IMR-90 (cell line): Measurements from ENCODE around the gene HSF2BP. TPM values are rescaled to one million over a fixed set of nuclear protein-coding genes. Genes with fewer than 3 reads are reported as not detected.

Experiments
- ATAC-seq: fragments of 200-7000 bp; cut with Tn5 transposase; 2 replicates; pipeline ENCODE4 v1.9.1; 2020; ENCODE audit warnings: low read depth, mild to moderate bottlenecking, moderate library complexity
- BruUV-seq: library from RNA; stranded (reverse); fragments of 400-500 nt; replicated peaks from 2 replicates; lab custom pipeline; 2021; lab: Mats Ljungman, UMichigan
- CTCF ChIA-PET: fragments of 300-600 bp; formaldehyde crosslinking; extraction: SDS; loops from one replicate; lab custom pipeline; 2021; ENCODE audit warnings: antibody characterized with exemption; lab: Yijun Ruan, JAX
- POLR2A ChIA-PET: fragments of 300-600 bp; sonication (Branson Sonifier 250); formaldehyde crosslinking; loops from one replicate; lab custom pipeline; 2022; ENCODE audit warnings: antibody characterized with exemption; ENCODE audit not compliant: unreplicated experiment; lab: Charles Lee
- DNase-seq: peaks from one replicate; pipeline ENCODE4 v3.0.0; 2013
- H2AFZ ChIP-seq: replicated peaks from 2 replicates; pipeline ENCODE3; 2013; ENCODE audit warnings: low read length, mild to moderate bottlenecking; ENCODE audit not compliant: poor library complexity
- H2AK5ac ChIP-seq: 2 replicates; pipeline ENCODE4 v1.6.1; 2013; ENCODE audit warnings: low read depth, low read length, inconsistent platforms
- H2AK9ac ChIP-seq: replicated peaks from 2 replicates; pipeline ENCODE3; 2013; ENCODE audit warnings: mild to moderate bottlenecking, low read depth, low read length, moderate library complexity; ENCODE audit not compliant: poor library complexity
- H2BK120ac ChIP-seq: 2 replicates; pipeline ENCODE4 v1.6.1; 2013; ENCODE audit warnings: low read depth, low read length, inconsistent platforms
- H2BK15ac ChIP-seq: 3 replicates; pipeline ENCODE4 v1.6.1; 2013; ENCODE audit warnings: low read depth, low read length, inconsistent platforms
- H2BK20ac ChIP-seq: 2 replicates; pipeline ENCODE4 v1.6.1; 2013; ENCODE audit warnings: low read depth, mild to moderate bottlenecking, inconsistent platforms, low read length, moderate library complexity
- H2BK5ac ChIP-seq: 2 replicates; pipeline ENCODE4 v1.6.1; 2013; ENCODE audit warnings: mild to moderate bottlenecking, low read depth, low read length, inconsistent platforms; ENCODE audit not compliant: poor library complexity, severe bottlenecking
- H3K14ac ChIP-seq: replicated peaks from 2 replicates; pipeline ENCODE4 v1.6.1; 2013; ENCODE audit warnings: low read depth, low read length, inconsistent platforms
- H3K18ac ChIP-seq: 2 replicates; pipeline ENCODE4 v1.6.1; 2013; ENCODE audit warnings: low read depth, low read length, control low read depth
- H3K23ac ChIP-seq: 2 replicates; pipeline ENCODE4 v1.6.1; 2013; ENCODE audit warnings: low read depth, low read length, inconsistent platforms
- H3K27ac ChIP-seq: 2 replicates; pipeline ENCODE4 v1.5.1; 2013; ENCODE audit warnings: mild to moderate bottlenecking, control low read depth, low read length; ENCODE audit not compliant: insufficient read depth
- H3K27me3 ChIP-seq: 2 replicates; pipeline ENCODE4 v1.6.1; 2013; ENCODE audit warnings: low read length; ENCODE audit not compliant: control insufficient read depth, insufficient read depth
- H3K36me3 ChIP-seq: 2 replicates; pipeline ENCODE4 v1.6.1; 2013; ENCODE audit warnings: low read length, mixed read lengths; ENCODE audit not compliant: control insufficient read depth, insufficient read depth
- H3K4ac ChIP-seq: 2 replicates; pipeline ENCODE4 v1.6.1; 2013; ENCODE audit warnings: low read depth, low read length, inconsistent platforms
- H3K4me1 ChIP-seq: 2 replicates; pipeline ENCODE4 v1.6.1; 2013; ENCODE audit warnings: low read length, mixed read lengths; ENCODE audit not compliant: control insufficient read depth, insufficient read depth
- H3K4me2 ChIP-seq: 2 replicates; pipeline ENCODE4 v1.6.1; 2013; ENCODE audit warnings: low read depth, mild to moderate bottlenecking, control low read depth, low read length, moderate library complexity
- H3K4me3 ChIP-seq: 2 replicates; pipeline ENCODE4 v1.5.1; 2013; ENCODE audit warnings: low read depth, mild to moderate bottlenecking, control low read depth, low read length, moderate library complexity; ENCODE audit not compliant: insufficient read depth
- H3K56ac ChIP-seq: 2 replicates; pipeline ENCODE4 v1.6.1; 2013; ENCODE audit warnings: low read length, inconsistent platforms; ENCODE audit not compliant: insufficient read depth; ENCODE audit errors: extremely low read depth
- H3K79me1 ChIP-seq, 2 experiments: 2 replicates each; pipeline ENCODE4 v1.6.1; 2013; ENCODE audit warnings: low read length in 2 of 2, inconsistent platforms in 1 of 2, low read depth in 1 of 2
- H3K9ac ChIP-seq: 2 replicates; pipeline ENCODE4 v1.6.1; 2013; ENCODE audit warnings: low read depth, low read length, control low read depth
- H3K9me1 ChIP-seq: 2 replicates; pipeline ENCODE4 v1.6.1; 2013; ENCODE audit warnings: low read length, inconsistent platforms; ENCODE audit not compliant: insufficient read depth
- H3K9me3 ChIP-seq: 2 replicates; pipeline ENCODE4 v1.6.1; 2013; ENCODE audit warnings: low read length; ENCODE audit not compliant: control insufficient read depth, insufficient read depth
- H4K20me1 ChIP-seq: 2 replicates; pipeline ENCODE4 v1.6.1; 2013; ENCODE audit warnings: low read length, inconsistent platforms; ENCODE audit not compliant: insufficient read depth
- H4K5ac ChIP-seq: 2 replicates; pipeline ENCODE4 v1.6.1; 2013; ENCODE audit warnings: mild to moderate bottlenecking, low read depth, low read length, control low read depth
- H4K8ac ChIP-seq, 2 experiments: 2 replicates each; pipeline ENCODE4 v1.6.1; 2013; ENCODE audit warnings: low read depth in 2 of 2, low read length in 2 of 2, control low read depth in 1 of 2, inconsistent platforms in 1 of 2
- H4K91ac ChIP-seq: 2 replicates; pipeline ENCODE4 v1.6.1; 2013; ENCODE audit warnings: low read depth, low read length, inconsistent platforms; ENCODE audit not compliant: insufficient read depth
- BHLHE40 ChIP-seq: fragments of 150-350 bp; IDR thresholded peaks from 2 replicates; pipeline ENCODE4 v1.6.1; 2016; ENCODE audit warnings: mild to moderate bottlenecking, low read depth, low read length
- CHD1 ChIP-seq: IDR thresholded peaks from 2 replicates; pipeline ENCODE4 v1.6.1; 2012; ENCODE audit warnings: low read depth, low read length, improper control_type of control experiment
- CTCF ChIP-seq: conservative IDR thresholded peaks from 2 replicates; pipeline ENCODE4 v1.5.1; 2012; ENCODE audit warnings: mild to moderate bottlenecking, low read depth, low read length, improper control_type of control experiment
- ELK1 ChIP-seq: fragments of 150-350 bp; IDR thresholded peaks from 2 replicates; pipeline ENCODE4 v1.6.1; 2016; ENCODE audit warnings: low read depth, mild to moderate bottlenecking, low read length, moderate library complexity, borderline replicate concordance
- FOS ChIP-seq: fragments of 150-350 bp; IDR thresholded peaks from 2 replicates; pipeline ENCODE4 v1.6.1; 2016; ENCODE audit warnings: low read depth, low read length
- MAFK ChIP-seq: IDR thresholded peaks from 2 replicates; pipeline ENCODE4 v1.6.1; 2012; ENCODE audit warnings: low read depth, low read length, improper control_type of control experiment
- MAZ ChIP-seq: IDR thresholded peaks from 2 replicates; pipeline ENCODE4 v1.6.1; 2012; ENCODE audit warnings: low read depth, mild to moderate bottlenecking, low read length, improper control_type of control experiment, moderate library complexity, borderline replicate concordance
- MXI1 ChIP-seq: IDR thresholded peaks from 2 replicates; pipeline ENCODE4 v1.6.1; 2012; ENCODE audit warnings: low read depth, mild to moderate bottlenecking, low read length, moderate library complexity, borderline replicate concordance
- POLR2A ChIP-seq: IDR thresholded peaks from 2 replicates; pipeline ENCODE4 v1.6.1; 2012; ENCODE audit warnings: mild to moderate bottlenecking, low read depth, low read length
- RAD21 ChIP-seq: IDR thresholded peaks from 2 replicates; pipeline ENCODE4 v1.6.1; 2012; ENCODE audit warnings: low read length, improper control_type of control experiment
- RCOR1 ChIP-seq: IDR thresholded peaks from 2 replicates; pipeline ENCODE4 v1.6.1; 2012; ENCODE audit warnings: mild to moderate bottlenecking, low read length, improper control_type of control experiment; ENCODE audit not compliant: insufficient replicate concordance
- RFX5 ChIP-seq: IDR thresholded peaks from 2 replicates; pipeline ENCODE4 v1.8.0; 2012; ENCODE audit warnings: low read depth, mild to moderate bottlenecking, low read length, moderate library complexity
- SMC3 ChIP-seq: fragments of 150-350 bp; IDR thresholded peaks from 2 replicates; pipeline ENCODE4 v1.6.1; 2016; ENCODE audit warnings: low read depth, mild to moderate bottlenecking, antibody characterized with exemption, low read length, moderate library complexity
- USF2 ChIP-seq: fragments of 150-350 bp; IDR thresholded peaks from 2 replicates; pipeline ENCODE4 v1.6.1; 2017; ENCODE audit warnings: mild to moderate bottlenecking, antibody characterized with exemption, low read length, low read depth
- WGBS, 2 experiments: methylation state at CpG; one replicate each; pipeline versions ENCODE4 v1.1.5 to v1.1.7; 2013; ENCODE audit warnings: missing lambda C conversion rate in 2 of 2; ENCODE audit not compliant: insufficient read length in 1 of 2; ENCODE audit errors: extremely low coverage in 2 of 2; 5-methylcytosine and 5-hydroxymethylcytosine counted together
- dilution Hi-C: fragments of 300-500 bp; cut with HindIII; formaldehyde crosslinking; loops from one replicate; pipeline ENCODE4 v1.14.3; 2018; ENCODE audit warnings: low sequenced_read_pairs; ENCODE audit not compliant: unreplicated experiment
- in situ Hi-C: fragments of 300-500 bp; cut with MboI; formaldehyde crosslinking; loops from 3 replicates; pipeline ENCODE4 v1.14.3; 2019; ENCODE audit warnings: low sequenced_read_pairs, inconsistent platforms, mixed read lengths
- intact Hi-C: fragments of 100-400 bp; cut with micrococcal nuclease; formaldehyde crosslinking; loops from 2 replicates; pipeline ENCODE4 v1.10.0; 2022
- polyA plus RNA-seq, 3 experiments: library from polyadenylated mRNA; depleted of rRNA; stranded (reverse); fragments of >200 nt; gene quantifications; 2 replicates each; pipeline ENCODE4 v1.2.3, GENCODE V29; 2012; ENCODE audit warnings: low replicate concordance in 1 of 3
- total RNA-seq: library from RNA; depleted of rRNA; stranded (reverse); fragments of >200 nt; gene quantifications from 2 replicates; pipeline ENCODE4 v1.2.3, GENCODE V29; 2012

Gene HSF2BP
- total and polyA plus RNA-seq, 2 of the 4 experiments (the other 2 are of a cell fraction), result 0.87 to 0.90 TPM

GRCh38 chr21:43694437-43695079 lies 35.3 kb upstream of the HSF2BP start:
- H3K4me1 ChIP-seq, result no peaks in the 10 kb centered on the region
- no peak overlapping the region for H3K18ac ChIP-seq
- ATAC-seq (no peak), DNase-seq (no peak)
- H3K9ac ChIP-seq, result no peak overlapping the region
- H4K91ac ChIP-seq, result no peak overlapping the region
- no TSS peak for BruUV-seq
- intact Hi-C loops, result no loop called here
- H2AK5ac ChIP-seq, result no peak overlapping the region
- no peak overlapping the region for H2BK20ac ChIP-seq
- POLR2A ChIA-PET, result no interaction called here
- H3K23ac ChIP-seq, result no peak overlapping the region
- no peak overlapping the region for H2AK9ac ChIP-seq
- no peak overlapping the region for H4K5ac ChIP-seq
- CTCF ChIA-PET, result no interaction called here
- H2BK15ac ChIP-seq, result no peak overlapping the region
- 0 out of 4 replicates have a peak, but pooled peaks cover 0 to 3% of the 10 kb centered on the region in 2 experiments for H3K79me1 ChIP-seq
- no peak overlapping the region for H3K4me3 ChIP-seq
- no peak overlapping the region for H2AFZ ChIP-seq
- no peaks in the 10 kb centered on the region for H4K20me1 ChIP-seq
- H2BK120ac ChIP-seq, result no peak overlapping the region
- H3K4ac ChIP-seq, result no peak overlapping the region
- no peak overlapping the region for H3K56ac ChIP-seq
- in situ Hi-C loops, result no loop called here
- H3K27me3 ChIP-seq, result no peaks in the 10 kb centered on the region
- no peak for TF ChIP-seq USF2
- no peak for TF ChIP-seq ELK1
- no peak for TF ChIP-seq MAZ
- no peak for TF ChIP-seq FOS
- TF ChIP-seq CTCF, result no peak
- no peak for TF ChIP-seq BHLHE40
- TF ChIP-seq MAFK, result no peak
- no peak for TF ChIP-seq CHD1
- no peak for TF ChIP-seq SMC3
- no peak for TF ChIP-seq RCOR1
- TF ChIP-seq POLR2A, result no peak
- TF ChIP-seq RFX5, result no peak
- no peak for TF ChIP-seq MXI1
- no peak for TF ChIP-seq RAD21
- dilution Hi-C loops, result no loop called here
- no peaks in the 10 kb centered on the region; the same call in 1 of the 2 replicates for H3K9me1 ChIP-seq
- 93% methylated on average over 17 of the region's 27 CpGs; no CpG with 5 or more reads in 1 of the 2 experiments for WGBS, 2 experiments
- no peak overlapping the region for H3K27ac ChIP-seq
- peaks cover 46% of the 10 kb centered on the region for H3K36me3 ChIP-seq
- no peaks in the 10 kb centered on the region for H3K9me3 ChIP-seq
- H4K8ac ChIP-seq, result no peak overlapping the region
- no peak overlapping the region for H3K4me2 ChIP-seq
- H2BK5ac ChIP-seq, result no peak overlapping the region
- H3K14ac ChIP-seq, result no peak overlapping the region
